Measurements from ENCODE around the gene DLG2.

- TF ChIP-seq SIN3A (IDR thresholded peaks at IDR 0.05; ENCODE audit: borderline replicate concordance, insufficient read depth, low read length) (no peak), REST (IDR thresholded peaks at IDR 0.05; ENCODE audit: insufficient read depth in 1 of 2, low read depth in 2 of 2, low read length in 2 of 2) (no peak), POLR2AphosphoS5 (IDR thresholded peaks at IDR 0.05; ENCODE audit: low read depth, low read length) (no peak)
These were observed 369.3 kb downstream of the DLG2 start for GRCh38 chr11:85257837-85258236.
